Fibroblast of mammary gland (primary cell): ENCODE measurements around the gene SCN3A.
A peak's percentile ranks its signal among the peaks of the same experiment; 100 is the strongest.

Experiments used
- DNase-seq: peaks from one replicate; pipeline ENCODE4 v3.0.0-alpha.2; 2010; ENCODE audit warnings: low read depth
- H3K4me3 ChIP-seq: 2 replicates; pipeline ENCODE4 v1.5.1; 2011; ENCODE audit warnings: low read depth, mild to moderate bottlenecking, low read length, moderate library complexity; ENCODE audit not compliant: control insufficient read depth
- TF ChIP-seq, protein P1 (sequence below): conservative IDR thresholded peaks from 2 replicates; pipeline ENCODE4 v1.5.1; 2011; ENCODE audit warnings: low read depth, low read length, inconsistent platforms; ENCODE audit not compliant: control insufficient read depth, insufficient read depth

The SCN3A gene

DNA sequence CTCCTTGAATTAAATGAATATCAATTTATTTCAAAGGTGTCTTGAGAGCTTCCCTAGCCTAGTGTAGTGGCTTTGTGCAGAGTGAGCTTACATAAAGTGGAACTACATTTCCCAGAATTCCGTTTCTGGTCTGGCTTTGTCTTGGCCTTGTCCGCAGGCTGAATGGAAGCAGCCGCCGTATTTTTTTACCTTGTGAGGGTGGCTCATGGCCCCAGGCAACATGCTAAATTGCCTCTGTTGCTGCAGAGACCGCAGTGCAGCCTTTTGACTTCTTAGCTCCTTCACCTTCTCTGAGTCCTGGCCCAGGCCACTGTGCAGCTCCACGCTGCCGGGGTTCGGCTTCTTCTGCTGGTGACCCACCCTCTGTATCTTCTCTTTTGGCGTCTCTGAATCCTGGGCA, 133.8 kb downstream of the SCN3A start:
- no peak overlapping the region for H3K4me3 ChIP-seq
- no peak for DNase-seq
- TF ChIP-seq, protein P1, sequence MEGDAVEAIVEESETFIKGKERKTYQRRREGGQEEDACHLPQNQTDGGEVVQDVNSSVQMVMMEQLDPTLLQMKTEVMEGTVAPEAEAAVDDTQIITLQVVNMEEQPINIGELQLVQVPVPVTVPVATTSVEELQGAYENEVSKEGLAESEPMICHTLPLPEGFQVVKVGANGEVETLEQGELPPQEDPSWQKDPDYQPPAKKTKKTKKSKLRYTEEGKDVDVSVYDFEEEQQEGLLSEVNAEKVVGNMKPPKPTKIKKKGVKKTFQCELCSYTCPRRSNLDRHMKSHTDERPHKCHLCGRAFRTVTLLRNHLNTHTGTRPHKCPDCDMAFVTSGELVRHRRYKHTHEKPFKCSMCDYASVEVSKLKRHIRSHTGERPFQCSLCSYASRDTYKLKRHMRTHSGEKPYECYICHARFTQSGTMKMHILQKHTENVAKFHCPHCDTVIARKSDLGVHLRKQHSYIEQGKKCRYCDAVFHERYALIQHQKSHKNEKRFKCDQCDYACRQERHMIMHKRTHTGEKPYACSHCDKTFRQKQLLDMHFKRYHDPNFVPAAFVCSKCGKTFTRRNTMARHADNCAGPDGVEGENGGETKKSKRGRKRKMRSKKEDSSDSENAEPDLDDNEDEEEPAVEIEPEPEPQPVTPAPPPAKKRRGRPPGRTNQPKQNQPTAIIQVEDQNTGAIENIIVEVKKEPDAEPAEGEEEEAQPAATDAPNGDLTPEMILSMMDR: no peak

DNA sequence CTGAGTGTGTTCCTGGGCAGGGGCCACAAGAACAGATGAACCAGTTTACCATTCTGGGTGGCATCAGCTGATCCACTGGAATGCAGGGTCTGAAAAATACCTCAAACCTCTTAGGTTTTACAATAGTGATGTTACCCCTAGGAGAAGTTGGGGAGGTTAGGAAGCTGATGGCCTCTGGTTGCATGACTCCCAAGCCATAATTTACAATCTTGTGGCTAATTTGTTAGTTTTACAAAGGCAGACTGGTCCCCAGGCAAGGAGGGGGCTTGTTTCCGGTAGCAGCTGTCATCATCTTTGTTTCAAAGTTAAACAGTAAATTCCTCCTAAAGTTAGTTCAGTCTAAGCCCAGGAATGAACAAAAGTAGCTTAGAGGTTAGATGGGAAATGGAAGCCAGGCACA, 134.7 kb downstream of the SCN3A start:
- TF ChIP-seq, protein P1: no peak
- DNase-seq: no peak
- H3K4me3 ChIP-seq: no peak overlapping the region

DNA sequence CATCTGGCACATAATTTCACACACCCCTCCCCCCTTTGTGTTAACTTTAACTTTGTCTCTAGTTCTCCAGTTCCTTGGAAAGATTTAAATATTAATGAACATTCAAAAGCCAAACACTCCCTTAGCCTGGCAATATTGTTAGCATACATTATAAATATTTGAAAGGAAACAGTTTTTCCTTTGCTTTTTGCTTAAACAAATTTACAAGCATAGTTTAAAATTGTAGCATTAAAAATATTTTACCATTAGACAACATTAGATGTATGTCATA, 135.4 kb downstream of the SCN3A start:
- TF ChIP-seq, protein P1: no peak
- no peak for DNase-seq
- H3K4me3 ChIP-seq: no peak overlapping the region

DNA sequence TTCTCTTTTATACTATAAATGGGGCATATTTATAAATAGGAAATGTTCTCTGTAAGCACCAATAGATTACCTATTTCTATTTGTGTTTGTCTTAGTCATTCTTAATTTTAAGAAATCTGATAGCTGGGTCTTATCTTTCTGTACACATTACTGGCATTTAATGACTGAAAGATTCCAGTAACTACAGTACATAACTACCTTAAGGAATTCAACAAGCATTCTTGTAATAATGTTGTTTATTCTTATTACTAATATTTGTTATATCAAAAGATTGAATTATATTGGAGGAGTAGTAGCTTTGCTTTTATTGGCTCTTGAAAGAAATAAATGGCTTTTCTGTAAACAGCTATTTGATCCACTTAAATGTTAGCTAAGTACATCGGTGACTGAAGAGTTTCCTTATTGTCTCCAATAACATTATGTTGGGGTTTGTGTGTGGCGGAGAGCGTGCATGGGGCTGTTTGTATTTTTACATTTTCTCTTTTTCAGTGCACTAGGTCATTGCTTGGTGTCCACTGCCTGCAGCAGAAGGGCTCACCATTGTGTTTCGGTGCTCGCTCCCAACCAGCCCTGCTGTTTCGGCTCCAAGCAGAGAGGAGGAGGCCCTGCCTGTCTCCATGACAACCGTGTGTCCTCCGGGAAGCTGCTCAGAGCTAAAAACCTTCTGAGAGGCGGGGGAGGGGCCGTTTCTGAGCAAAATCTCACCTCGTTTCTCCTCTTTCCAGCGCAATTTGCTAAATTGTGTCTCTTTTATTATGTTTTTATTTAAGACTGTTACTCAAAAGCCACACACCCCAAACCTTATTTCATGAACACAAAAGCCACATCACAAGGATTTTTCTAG, 136.0 kb downstream of the SCN3A start:
- TF ChIP-seq, protein P1: no peak
- DNase-seq: peak; percentile 20
- no peak overlapping the region for H3K4me3 ChIP-seq

DNA sequence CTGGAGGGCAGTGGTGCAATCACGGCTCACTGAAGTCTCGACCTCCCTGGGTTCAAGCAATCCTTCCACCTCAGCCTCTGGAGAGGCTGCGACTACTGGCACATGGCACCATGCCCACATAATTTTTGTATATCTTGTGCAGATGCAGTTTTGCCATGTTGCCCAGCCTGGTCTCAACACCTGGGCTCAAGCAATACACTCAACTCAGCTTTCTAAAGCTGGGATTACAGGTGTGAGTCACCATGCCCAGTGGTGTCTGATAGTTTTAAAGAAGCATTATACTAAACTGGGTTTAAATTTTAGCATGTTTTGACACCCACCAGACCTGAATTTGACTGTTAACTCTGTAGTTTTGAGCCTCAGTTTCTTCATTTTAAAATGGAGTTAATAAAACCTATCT, 139.1 kb downstream of the SCN3A start:
- DNase-seq: no peak
- H3K4me3 ChIP-seq: no peak overlapping the region
- TF ChIP-seq, protein P1: no peak

DNA sequence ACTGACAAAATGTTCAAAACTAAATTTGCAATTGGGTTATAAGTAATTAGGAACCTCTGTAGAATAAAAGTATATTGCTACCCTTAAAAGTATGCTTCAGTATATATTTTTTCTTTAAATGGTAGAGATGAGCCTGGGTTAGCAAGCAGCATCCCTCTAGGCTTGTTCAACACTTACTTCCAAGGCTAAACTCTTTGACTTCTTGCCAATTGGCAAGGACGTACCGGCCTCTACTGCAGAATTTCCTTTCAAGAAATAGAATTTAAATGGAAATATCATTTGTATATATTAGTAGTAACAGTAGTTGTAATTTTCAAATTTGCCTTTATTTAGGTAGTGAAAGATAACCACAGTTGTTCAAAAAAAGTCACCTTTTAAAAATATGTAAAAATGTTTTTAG, 143.4 kb downstream of the SCN3A start:
- TF ChIP-seq, protein P1: no peak
- DNase-seq: no peak
- H3K4me3 ChIP-seq: no peak overlapping the region
